Upper lobe of right lung (tissue), 1 donor: ENCODE data around the gene TSPEAR. TPM values are rescaled to one million over a fixed set of nuclear protein-coding genes. Genes with fewer than 3 reads are reported as not detected.

Experiments used
- ATAC-seq: fragments of 200-7000 bp; cut with Tn5 transposase; one replicate; pipeline ENCODE4 v1.9.1; 2020; ENCODE audit warnings: mild to moderate bottlenecking, moderate library complexity
- DNase-seq: peaks from one replicate; pipeline ENCODE4 v3.0.0-alpha.2; 2020
- H3K27ac ChIP-seq: fragments of 200-600 bp; one replicate; pipeline ENCODE4 v1.8.0; 2022
- H3K27me3 ChIP-seq: fragments of 200-600 bp; one replicate; pipeline ENCODE4 v1.8.0; 2022; ENCODE audit warnings: mild to moderate bottlenecking
- H3K36me3 ChIP-seq: fragments of 200-600 bp; one replicate; pipeline ENCODE4 v1.8.0; 2022
- H3K4me1 ChIP-seq: fragments of 200-600 bp; one replicate; pipeline ENCODE4 v1.8.0; 2022
- H3K4me3 ChIP-seq: fragments of 200-600 bp; one replicate; pipeline ENCODE4 v1.8.0; 2022; ENCODE audit warnings: mild to moderate bottlenecking
- H3K9me3 ChIP-seq: fragments of 200-600 bp; one replicate; pipeline ENCODE4 v1.8.0; 2022
- intact Hi-C: fragments of 100-400 bp; cut with DNase I; formaldehyde crosslinking; loops from one replicate; pipeline ENCODE4 v1.11.0; 2022
- total RNA-seq: library from RNA; stranded (reverse); fragmentation: NEBNext Ultra II Directional; extraction: Animal tissue kit (Norgen Biotek cat#: 25700); gene quantifications from one replicate; pipeline ENCODE4 v1.2.1, GENCODE V29; 2021
- TF ChIP-seq, protein P1 (sequence below): fragments of 200-600 bp; IDR thresholded peaks from one replicate; pipeline ENCODE4 v1.8.0; 2022; ENCODE audit warnings: antibody characterized with exemption
- donor health status: DM: no; HTN: yes; CAD: no; lungs with severe emphysema.

Gene TSPEAR
- total RNA-seq, 1 donor from 2014 or later, result 0.23 TPM

- Histone ChIP-seq H3K4me3 (no peak overlapping the region), H3K9me3 (no peaks in the 10 kb centered on the region), H3K36me3 (no peaks in the 10 kb centered on the region), H3K27me3 (peaks cover 12% of the 10 kb centered on the region), H3K27ac (no peak overlapping the region), H3K4me1 (peaks cover 3% of the 10 kb centered on the region)
- intact Hi-C loops, result no loop called here
- DNase-seq (peak; percentile 61), ATAC-seq (peak; percentile 23)
- TF ChIP-seq, protein P1, sequence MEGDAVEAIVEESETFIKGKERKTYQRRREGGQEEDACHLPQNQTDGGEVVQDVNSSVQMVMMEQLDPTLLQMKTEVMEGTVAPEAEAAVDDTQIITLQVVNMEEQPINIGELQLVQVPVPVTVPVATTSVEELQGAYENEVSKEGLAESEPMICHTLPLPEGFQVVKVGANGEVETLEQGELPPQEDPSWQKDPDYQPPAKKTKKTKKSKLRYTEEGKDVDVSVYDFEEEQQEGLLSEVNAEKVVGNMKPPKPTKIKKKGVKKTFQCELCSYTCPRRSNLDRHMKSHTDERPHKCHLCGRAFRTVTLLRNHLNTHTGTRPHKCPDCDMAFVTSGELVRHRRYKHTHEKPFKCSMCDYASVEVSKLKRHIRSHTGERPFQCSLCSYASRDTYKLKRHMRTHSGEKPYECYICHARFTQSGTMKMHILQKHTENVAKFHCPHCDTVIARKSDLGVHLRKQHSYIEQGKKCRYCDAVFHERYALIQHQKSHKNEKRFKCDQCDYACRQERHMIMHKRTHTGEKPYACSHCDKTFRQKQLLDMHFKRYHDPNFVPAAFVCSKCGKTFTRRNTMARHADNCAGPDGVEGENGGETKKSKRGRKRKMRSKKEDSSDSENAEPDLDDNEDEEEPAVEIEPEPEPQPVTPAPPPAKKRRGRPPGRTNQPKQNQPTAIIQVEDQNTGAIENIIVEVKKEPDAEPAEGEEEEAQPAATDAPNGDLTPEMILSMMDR, result no peak
Measured at GRCh38 chr21:44590311-44590721, 121.1 kb downstream of the TSPEAR start.

- peak; percentile 17 for ATAC-seq
- no peaks in the 10 kb centered on the region for H3K9me3 ChIP-seq
- peak; percentile 57 for DNase-seq
- peaks cover 3% of the 10 kb centered on the region for H3K4me1 ChIP-seq
- TF ChIP-seq, protein P1, result no peak
- H3K36me3 ChIP-seq, result no peaks in the 10 kb centered on the region
- peaks cover 17% of the 10 kb centered on the region for H3K27me3 ChIP-seq
- intact Hi-C loops, result no loop called here
- H3K27ac ChIP-seq, result no peak overlapping the region
- no peak overlapping the region for H3K4me3 ChIP-seq
Measured at GRCh38 chr21:44589586-44590305, 121.6 kb downstream of the TSPEAR start.

- TF ChIP-seq, protein P1, result no peak
- Histone ChIP-seq H3K9me3 (no peaks in the 10 kb centered on the region), H3K4me1 (peaks cover 3% of the 10 kb centered on the region), H3K27ac (no peak overlapping the region), H3K27me3 (peaks cover 17% of the 10 kb centered on the region), H3K4me3 (no peak overlapping the region), H3K36me3 (no peaks in the 10 kb centered on the region)
- ATAC-seq, result no peak
- intact Hi-C loops, result no loop called here
- DNase-seq, result no peak
Measured at GRCh38 chr21:44589094-44589493, 122.3 kb downstream of the TSPEAR start.

- no peak for ATAC-seq
- no peak for DNase-seq
- TF ChIP-seq, protein P1, result no peak
- Histone ChIP-seq H3K27me3 (peaks cover 17% of the 10 kb centered on the region), H3K4me1 (no peaks in the 10 kb centered on the region), H3K27ac (no peak overlapping the region), H3K4me3 (no peak overlapping the region), H3K36me3 (no peaks in the 10 kb centered on the region), H3K9me3 (peaks cover 8% of the 10 kb centered on the region)
- intact Hi-C loops, result no loop called here
Measured at GRCh38 chr21:44585892-44586291, 125.5 kb downstream of the TSPEAR start.

DNA sequence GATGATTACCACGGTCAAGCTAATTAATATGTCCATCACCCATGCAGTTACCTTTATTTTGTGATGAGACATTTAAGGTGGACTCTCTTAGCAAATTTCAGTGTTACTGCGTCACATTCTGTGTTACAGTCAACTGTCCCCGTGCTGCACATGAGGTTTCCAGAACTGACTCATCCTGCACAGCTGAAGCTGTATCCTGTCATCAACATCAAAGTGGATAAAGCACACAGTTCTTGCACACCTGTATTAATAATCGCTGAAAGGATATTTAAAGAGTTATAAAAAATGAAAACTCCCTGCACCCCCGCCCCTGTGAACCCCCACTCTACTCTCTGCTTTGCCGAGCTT lies 127.6 kb downstream of the TSPEAR start:
- intact Hi-C loops, result no loop called here
- H3K9me3 ChIP-seq, result peaks cover 8% of the 10 kb centered on the region
- DNase-seq (no peak), ATAC-seq (no peak)
- no peaks in the 10 kb centered on the region for H3K4me1 ChIP-seq
- peaks cover 17% of the 10 kb centered on the region for H3K27me3 ChIP-seq
- H3K4me3 ChIP-seq, result no peak overlapping the region
- H3K27ac ChIP-seq, result no peak overlapping the region
- H3K36me3 ChIP-seq, result no peaks in the 10 kb centered on the region
- TF ChIP-seq, protein P1, result no peak
